CD14-positive monocyte (primary cell): ENCODE data around the gene ZNF407. TPM values are rescaled to one million over a fixed set of nuclear protein-coding genes. Genes with fewer than 3 reads are reported as not detected.

ENCODE experiments used
- DNase-seq, 3 donors: peaks; one replicate each; pipeline ENCODE4 v3.0.0-alpha.2; 2011 to 2022
- H2AFZ ChIP-seq: 2 replicates; pipeline ENCODE4 v1.6.0; 2012; ENCODE audit warnings: mild to moderate bottlenecking, low read depth, low read length, inconsistent platforms; ENCODE audit not compliant: insufficient read depth, poor library complexity, severe bottlenecking
- H3K27ac ChIP-seq, 2 donors: 1 replicate in 1 of 2; 2 replicates in 1 of 2; pipeline ENCODE4 v1.5.1; 2012 to 2013; ENCODE audit warnings: low read length in 2 of 2, control low read depth in 1 of 2, inconsistent platforms in 1 of 2, low read depth in 1 of 2, mild to moderate bottlenecking in 1 of 2
- H3K27me3 ChIP-seq, 2 donors: one replicate each; pipeline versions ENCODE4 v1.6.0 to v1.6.1; 2011 to 2013; ENCODE audit warnings: low read length in 2 of 2; ENCODE audit not compliant: control insufficient read depth in 2 of 2, insufficient read depth in 2 of 2
- H3K36me3 ChIP-seq, 2 donors: replicated peaks in 1 of 2; 1 replicate in 1 of 2; 2 replicates in 1 of 2; pipeline versions ENCODE4 v1.5.1 to v1.6.1; 2012 to 2013; ENCODE audit warnings: low read length in 2 of 2, control low read depth in 1 of 2, inconsistent platforms in 1 of 2, mild to moderate bottlenecking in 1 of 2; ENCODE audit not compliant: insufficient read depth in 2 of 2, control insufficient read depth in 1 of 2
- H3K4me1 ChIP-seq, 2 donors: 1 replicate in 1 of 2; 2 replicates in 1 of 2; pipeline versions ENCODE4 v1.5.1 to v1.6.1; 2012 to 2013; ENCODE audit warnings: low read length in 2 of 2, control low read depth in 1 of 2, inconsistent platforms in 1 of 2, mild to moderate bottlenecking in 1 of 2, moderate library complexity in 1 of 2; ENCODE audit not compliant: insufficient read depth in 2 of 2, control insufficient read depth in 1 of 2
- H3K4me2 ChIP-seq: replicated peaks from 2 replicates; pipeline ENCODE3; 2012; ENCODE audit warnings: low read length, moderate library complexity, mild to moderate bottlenecking; ENCODE audit not compliant: poor library complexity, severe bottlenecking; ENCODE audit errors: extremely low read depth
- H3K4me3 ChIP-seq, 3 experiments: fragments of 200-600 bp in 1 of 3; sonication (generic) in 1 of 3; replicated peaks in 1 of 3; 1 replicate in 2 of 3; 2 replicates in 1 of 3; pipeline ENCODE4 v1.5.1; 2011 to 2013; ENCODE audit warnings: low read length in 3 of 3, mild to moderate bottlenecking in 3 of 3, control low read depth in 2 of 3, low read depth in 2 of 3, inconsistent platforms in 1 of 3, moderate library complexity in 1 of 3
- H3K79me2 ChIP-seq: 2 replicates; pipeline ENCODE4 v1.6.0; 2012; ENCODE audit warnings: mild to moderate bottlenecking, control low read depth, inconsistent platforms, low read length, moderate library complexity; ENCODE audit not compliant: insufficient read depth
- H3K9ac ChIP-seq: 2 replicates; pipeline ENCODE4 v1.6.0; 2017; ENCODE audit warnings: low read length, mild to moderate bottlenecking; ENCODE audit not compliant: insufficient read depth, poor library complexity, severe bottlenecking
- H3K9me3 ChIP-seq, 2 donors: replicated peaks in 1 of 2; 1 replicate in 1 of 2; 2 replicates in 1 of 2; pipeline versions ENCODE4 v1.5.1 to v1.6.1; 2012 to 2013; ENCODE audit warnings: low read length in 2 of 2, control low read depth in 1 of 2; ENCODE audit not compliant: control insufficient read depth in 1 of 2, insufficient read depth in 1 of 2
- H4K20me1 ChIP-seq: 2 replicates; pipeline ENCODE4 v1.6.0; 2012; ENCODE audit warnings: mild to moderate bottlenecking, low read length, control low read depth, moderate library complexity; ENCODE audit not compliant: insufficient read depth
- H3K27ac Mint-ChIP-seq, 7 donors: one replicate each; pipeline ENCODE4 v1.8.0; 2020; ENCODE audit warnings: mild to moderate bottlenecking in 7 of 7, mixed read lengths in 7 of 7, moderate library complexity in 6 of 7, inconsistent platforms in 2 of 7
- H3K27me3 Mint-ChIP-seq, 3 donors: one replicate each; pipeline ENCODE4 v1.8.0; 2021 to 2022; ENCODE audit warnings: low read depth in 3 of 3, mild to moderate bottlenecking in 3 of 3, mixed read lengths in 3 of 3, moderate library complexity in 3 of 3, inconsistent platforms in 1 of 3
- H3K36me3 Mint-ChIP-seq, 2 donors: one replicate each; pipeline ENCODE4 v1.8.0; 2020; ENCODE audit warnings: mixed read lengths in 2 of 2, inconsistent platforms in 1 of 2, mild to moderate bottlenecking in 1 of 2
- H3K4me1 Mint-ChIP-seq: one replicate; pipeline ENCODE4 v1.8.0; 2020; ENCODE audit warnings: mild to moderate bottlenecking, mixed read lengths
- H3K4me3 Mint-ChIP-seq, 2 donors: one replicate each; pipeline ENCODE4 v1.8.0; 2020; ENCODE audit warnings: mild to moderate bottlenecking in 2 of 2, mixed read lengths in 2 of 2, moderate library complexity in 1 of 2
- H3K9me3 Mint-ChIP-seq, 7 donors: one replicate each; pipeline ENCODE4 v1.8.0; 2020 to 2022; ENCODE audit warnings: mixed read lengths in 7 of 7, mild to moderate bottlenecking in 6 of 7, moderate library complexity in 6 of 7, inconsistent platforms in 2 of 7
- CTCF ChIP-seq: fragments of 200-600 bp; IDR thresholded peaks from one replicate; pipeline ENCODE4 v1.8.0; 2022; ENCODE audit warnings: antibody characterized with exemption, mild to moderate bottlenecking
- WGBS: methylation state at CpG from one replicate; pipeline ENCODE4 v1.1.5; 2013; ENCODE audit warnings: missing lambda C conversion rate; ENCODE audit not compliant: insufficient coverage; 5-methylcytosine and 5-hydroxymethylcytosine counted together
- intact Hi-C, 2 donors: fragments of 100-400 bp; cut with micrococcal nuclease; formaldehyde crosslinking; loops; one replicate each; pipeline versions ENCODE4 v1.15.0 to v1.15.1; 2023
- polyA plus RNA-seq, 3 donors: library from polyadenylated mRNA; depleted of rRNA in 1 of 3; unstranded in 2 of 3; stranded (reverse) in 1 of 3; fragments of 300-500 nt in 2 of 3; fragments of >200 nt in 1 of 3; fragmentation: Illumina TruSeq in 2 of 3; gene quantifications; 1 replicate in 2 of 3; 2 replicates in 1 of 3; pipeline ENCODE4 v1.2.3, GENCODE V29; 2012 to 2021

Gene ZNF407
- polyA plus RNA-seq, 3 donors, result 1.3 to 3.6 (median 1.6) TPM

- Mint-ChIP-seq H3K27me3 (peaks cover 0 to 2% (median 0%) of the 10 kb centered on the region in 3 donors), H3K9me3 (no peaks in the 10 kb centered on the region), H3K36me3 (peaks cover 5 to 11% of the 10 kb centered on the region in 2 donors), H3K4me1 (no peaks in the 10 kb centered on the region), H3K27ac (no peak overlapping the region), H3K4me3 (no peak overlapping the region)
- Histone ChIP-seq H3K27me3 (no peaks in the 10 kb centered on the region), H3K9me3 (no peaks in the 10 kb centered on the region), H3K9ac (no peak overlapping the region), H3K27ac (no peak overlapping the region), H3K36me3 (no peaks in the 10 kb centered on the region), H3K79me2 (no peaks in the 10 kb centered on the region), H4K20me1 (no peaks in the 10 kb centered on the region), H3K4me2 (no peak overlapping the region), H3K4me3 (no peak overlapping the region), H2AFZ (no peak overlapping the region), H3K4me1 (no peaks in the 10 kb centered on the region)
- WGBS, result 100% methylated on average over 2 of the region's 7 CpGs
- DNase-seq, result no peak
- TF ChIP-seq CTCF, result no peak
- intact Hi-C loops, result no loop called here
Observed at GRCh38 chr18:75054046-75054445, 456.4 kb downstream of the ZNF407 start.

- Histone ChIP-seq H3K9ac (no peak overlapping the region), H3K9me3 (peaks cover 0 to under 1% of the 10 kb centered on the region in 2 donors), H3K4me1 (no peaks in the 10 kb centered on the region), H3K27ac (no peak overlapping the region), H3K36me3 (no peaks in the 10 kb centered on the region), H3K4me2 (no peak overlapping the region), H3K79me2 (no peaks in the 10 kb centered on the region), H2AFZ (no peak overlapping the region), H3K27me3 (no peaks in the 10 kb centered on the region), H4K20me1 (no peaks in the 10 kb centered on the region), H3K4me3 (no peak overlapping the region)
- WGBS, result 100% methylated on average over 2 of the region's 5 CpGs
- Mint-ChIP-seq H3K4me3 (no peak overlapping the region), H3K36me3 (peaks cover 7 to 13% of the 10 kb centered on the region in 2 donors), H3K4me1 (no peaks in the 10 kb centered on the region), H3K9me3 (peaks cover 0 to 3% (median 0%) of the 10 kb centered on the region in 7 donors), H3K27me3 (peaks cover 0 to 4% (median 0%) of the 10 kb centered on the region in 3 donors), H3K27ac (peak overlapping the region in 2 of 7 donors; percentile 43 to 55)
- no peak for TF ChIP-seq CTCF
- no peak for DNase-seq
- intact Hi-C loops, result no loop called here
Observed at GRCh38 chr18:75054611-75055010, 456.9 kb downstream of the ZNF407 start.
